ENCODE measurements around the gene TTC22.

Gene TTC22

DNA sequence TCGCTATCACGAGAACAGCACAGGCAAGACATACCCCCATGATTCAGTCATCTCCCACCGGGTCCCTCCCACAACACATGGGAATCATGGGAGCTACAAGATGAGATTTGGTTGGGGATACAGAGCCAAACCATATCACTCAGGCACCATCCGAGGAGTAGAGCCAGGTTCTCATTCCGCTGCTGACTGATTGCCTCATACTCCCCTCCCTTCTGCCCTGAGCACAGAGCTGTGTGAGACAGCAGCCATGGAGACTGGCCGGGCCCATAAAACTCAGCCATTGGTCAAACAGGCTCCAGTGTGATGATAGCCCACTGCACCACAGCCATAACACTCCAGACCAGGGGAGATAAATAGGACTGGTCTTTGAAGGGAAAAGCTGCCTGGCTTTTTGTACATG lies 62.9 kb downstream of the TTC22 start:
- no peaks in the 10 kb centered on the region for H3K9me2 ChIP-seq (replicated peaks; ENCODE audit: low read depth, low read length)

DNA sequence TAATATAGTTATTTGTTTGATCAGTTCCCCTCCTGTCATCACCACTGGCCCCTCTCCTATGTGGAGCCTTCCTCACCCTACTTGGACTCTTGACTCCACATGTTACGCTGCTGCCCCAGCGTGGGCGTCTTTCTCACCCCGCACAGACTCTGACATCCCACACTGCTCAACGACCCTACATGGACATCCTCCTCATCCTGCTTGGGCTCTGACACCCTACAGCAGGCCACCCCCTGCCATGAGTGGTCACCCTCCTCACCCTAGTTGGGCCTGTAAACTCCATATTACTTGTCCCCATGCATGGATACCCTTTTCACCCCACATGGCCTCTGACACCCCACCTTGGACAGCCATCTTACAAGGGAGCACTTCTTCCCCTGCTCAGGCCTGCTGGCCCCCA lies 64.4 kb downstream of the TTC22 start:
- no peak for TF ChIP-seq EZH2phosphoT487 (IDR thresholded peaks at IDR 0.05; ENCODE audit: borderline replicate concordance)
- TF ChIP-seq, protein P1, sequence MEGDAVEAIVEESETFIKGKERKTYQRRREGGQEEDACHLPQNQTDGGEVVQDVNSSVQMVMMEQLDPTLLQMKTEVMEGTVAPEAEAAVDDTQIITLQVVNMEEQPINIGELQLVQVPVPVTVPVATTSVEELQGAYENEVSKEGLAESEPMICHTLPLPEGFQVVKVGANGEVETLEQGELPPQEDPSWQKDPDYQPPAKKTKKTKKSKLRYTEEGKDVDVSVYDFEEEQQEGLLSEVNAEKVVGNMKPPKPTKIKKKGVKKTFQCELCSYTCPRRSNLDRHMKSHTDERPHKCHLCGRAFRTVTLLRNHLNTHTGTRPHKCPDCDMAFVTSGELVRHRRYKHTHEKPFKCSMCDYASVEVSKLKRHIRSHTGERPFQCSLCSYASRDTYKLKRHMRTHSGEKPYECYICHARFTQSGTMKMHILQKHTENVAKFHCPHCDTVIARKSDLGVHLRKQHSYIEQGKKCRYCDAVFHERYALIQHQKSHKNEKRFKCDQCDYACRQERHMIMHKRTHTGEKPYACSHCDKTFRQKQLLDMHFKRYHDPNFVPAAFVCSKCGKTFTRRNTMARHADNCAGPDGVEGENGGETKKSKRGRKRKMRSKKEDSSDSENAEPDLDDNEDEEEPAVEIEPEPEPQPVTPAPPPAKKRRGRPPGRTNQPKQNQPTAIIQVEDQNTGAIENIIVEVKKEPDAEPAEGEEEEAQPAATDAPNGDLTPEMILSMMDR (conservative IDR thresholded peaks at IDR 0.05; ENCODE audit: low read length): no peak
- Histone ChIP-seq H3K9me2 (replicated peaks; ENCODE audit: low read depth, low read length) (no peaks in the 10 kb centered on the region), H3F3A (ENCODE audit: low read depth) (no peaks in the 10 kb centered on the region), H3K9me3 (ENCODE audit: insufficient read depth, low read depth, low read length) (no peaks in the 10 kb centered on the region), H3K9ac (ENCODE audit: low read depth, low read length, poor library complexity, severe bottlenecking) (no peak overlapping the region), H3K36me3 (ENCODE audit: insufficient read depth, low read length) (peaks cover 50% of the 10 kb centered on the region; the same call in 1 of the 2 replicates), H3K4me3 (ENCODE audit: low read length, poor library complexity, severe bottlenecking) (no peak overlapping the region), H3K27me3 (ENCODE audit: insufficient read depth, low read length, poor library complexity, severe bottlenecking) (no peaks in the 10 kb centered on the region), H4K20me1 (ENCODE audit: insufficient read depth, low read length, poor library complexity, severe bottlenecking) (no peaks in the 10 kb centered on the region), H2AFZ (ENCODE audit: low read length) (no peak overlapping the region), H3K4me2 (ENCODE audit: low read depth, low read length, poor library complexity, severe bottlenecking) (no peak overlapping the region), H3K79me2 (ENCODE audit: insufficient read depth, low read length) (no peaks in the 10 kb centered on the region), H3K4me1 (ENCODE audit: insufficient read depth, low read length, poor library complexity, severe bottlenecking) (no peaks in the 10 kb centered on the region)

More for the DNA sequence above, 62.9 kb downstream of the TTC22 start:
- Histone ChIP-seq H3K9me3 (ENCODE audit: insufficient read depth, low read depth, low read length) (no peaks in the 10 kb centered on the region), H3K9ac (ENCODE audit: low read depth, low read length, poor library complexity, severe bottlenecking) (no peak overlapping the region), H3K27me3 (ENCODE audit: insufficient read depth, low read length, poor library complexity, severe bottlenecking) (no peaks in the 10 kb centered on the region), H3K4me1 (ENCODE audit: insufficient read depth, low read length, poor library complexity, severe bottlenecking) (no peaks in the 10 kb centered on the region), H3K4me3 (ENCODE audit: low read length, poor library complexity, severe bottlenecking) (no peak overlapping the region), H3K4me2 (ENCODE audit: low read depth, low read length, poor library complexity, severe bottlenecking) (no peak overlapping the region), H4K20me1 (ENCODE audit: insufficient read depth, low read length, poor library complexity, severe bottlenecking) (no peaks in the 10 kb centered on the region), H3K36me3 (ENCODE audit: insufficient read depth, low read length) (peaks cover 62% of the 10 kb centered on the region; the same call in 1 of the 2 replicates), H3K79me2 (ENCODE audit: insufficient read depth, low read length) (no peaks in the 10 kb centered on the region), H2AFZ (ENCODE audit: low read length) (no peak overlapping the region), H3F3A (ENCODE audit: low read depth) (no peaks in the 10 kb centered on the region)
- no peak for TF ChIP-seq EZH2phosphoT487 (IDR thresholded peaks at IDR 0.05; ENCODE audit: borderline replicate concordance)
- TF ChIP-seq, protein P1 (conservative IDR thresholded peaks at IDR 0.05; ENCODE audit: low read length): no peak
